Activated gamma-delta T cell treated with Interleukin-2 at 50 U/mL for 16 hours (primary cell): ENCODE results near the gene KRT72.

ENCODE experiments used
- DNase-seq: peaks from one replicate; pipeline ENCODE4 v3.0.0-alpha.2; 2020

The KRT72 gene

GRCh38 chr12:52600941-52601481 is at the start of gene KRT72:
TSS of gene KRT72 (minus strand) at chr12:52601463. CDS start at chr12:52601452, 11 bp downstream.
- DNase-seq = peak; percentile 1

- DNase-seq = no peak
Measured at GRCh38 chr12:52650520-52651081, 49.3 kb upstream of the KRT72 start.

- no peak for DNase-seq
Measured at GRCh38 chr12:52649066-52649465, 47.8 kb upstream of the KRT72 start.

GRCh38 chr12:52648012-52648550 is 46.8 kb upstream of the KRT72 start:
- DNase-seq = no peak

GRCh38 chr12:52647601-52648000 is 46.3 kb upstream of the KRT72 start:
- no peak for DNase-seq

- no peak for DNase-seq
Measured at GRCh38 chr12:52646613-52647012, 45.4 kb upstream of the KRT72 start.

GRCh38 chr12:52645982-52646381 is 44.7 kb upstream of the KRT72 start:
- no peak for DNase-seq

GRCh38 chr12:52645120-52645761 is 44.0 kb upstream of the KRT72 start:
- peak; percentile 52 for DNase-seq

- DNase-seq = no peak
Measured at GRCh38 chr12:52644078-52644415, 42.8 kb upstream of the KRT72 start.

GRCh38 chr12:52643233-52644077 is 42.2 kb upstream of the KRT72 start:
- DNase-seq = no peak

- DNase-seq = no peak
Measured at GRCh38 chr12:52641468-52641867, 40.2 kb upstream of the KRT72 start.

- no peak for DNase-seq
Measured at GRCh38 chr12:52637299-52637698, 36.0 kb upstream of the KRT72 start.

GRCh38 chr12:52636592-52637258 is 35.5 kb upstream of the KRT72 start:
- no peak for DNase-seq

GRCh38 chr12:52636189-52636588 is 34.9 kb upstream of the KRT72 start:
- no peak for DNase-seq

- DNase-seq = no peak
Measured at GRCh38 chr12:52634266-52635056, 33.2 kb upstream of the KRT72 start.

GRCh38 chr12:52633383-52633782 is 32.1 kb upstream of the KRT72 start:
- no peak for DNase-seq

GRCh38 chr12:52632656-52633055 is 31.4 kb upstream of the KRT72 start:
- no peak for DNase-seq

- DNase-seq = no peak
Measured at GRCh38 chr12:52631676-52632459, 30.6 kb upstream of the KRT72 start.

GRCh38 chr12:52631264-52631663 is 30.0 kb upstream of the KRT72 start:
- DNase-seq = no peak

GRCh38 chr12:52630599-52631200 is 29.4 kb upstream of the KRT72 start:
- no peak for DNase-seq

GRCh38 chr12:52630008-52630500 is 28.8 kb upstream of the KRT72 start:
- no peak for DNase-seq
